ENCODE measurements around the gene PLXND1.
A peak's percentile ranks its signal among the peaks of the same experiment; 100 is the strongest.

The PLXND1 gene

GRCh38 chr3:129555616-129556357 lies 50.7 kb downstream of the PLXND1 start:
- H3K36me3 ChIP-seq (ENCODE audit: insufficient read depth, insufficient read length, low read length), result peaks cover 89% of the 10 kb centered on the region
- no peak for TF ChIP-seq SUZ12 (IDR thresholded peaks at IDR 0.05; ENCODE audit: extremely low read depth, insufficient read depth, insufficient read length)
- no peak for TF ChIP-seq YY1 (IDR thresholded peaks at IDR 0.05; ENCODE audit: insufficient read depth, insufficient read length)
- H3K9me3 ChIP-seq (ENCODE audit: insufficient read depth, low read length), result no peaks in the 10 kb centered on the region
- no peak overlapping the region for H3K4me3 ChIP-seq (ENCODE audit: insufficient read length, low read depth)
- H3K4me1 ChIP-seq (ENCODE audit: insufficient read depth, insufficient read length), result peaks cover 38% of the 10 kb centered on the region
- DNase-seq (ENCODE audit: low read depth, low spot score), result no peak
- no peaks in the 10 kb centered on the region for H3K27me3 ChIP-seq (ENCODE audit: insufficient read depth, insufficient read length)
- no peak overlapping the region for H3K9ac ChIP-seq (ENCODE audit: insufficient read length, low read depth)

- Histone ChIP-seq H3K4me3 (ENCODE audit: insufficient read length, low read depth) (no peak overlapping the region), H3K36me3 (ENCODE audit: insufficient read depth, insufficient read length, low read length) (peaks cover 84% of the 10 kb centered on the region), H3K4me1 (ENCODE audit: insufficient read depth, insufficient read length) (peaks cover 37% of the 10 kb centered on the region), H3K9me3 (ENCODE audit: insufficient read depth, low read length) (no peaks in the 10 kb centered on the region), H3K9ac (ENCODE audit: insufficient read length, low read depth) (no peak overlapping the region), H3K27me3 (ENCODE audit: insufficient read depth, insufficient read length) (no peaks in the 10 kb centered on the region)
- DNase-seq (ENCODE audit: low read depth, low spot score), result no peak
- TF ChIP-seq ZNF274 (IDR thresholded peaks at IDR 0.05; ENCODE audit: low read depth, low read length) (no peak), SUZ12 (IDR thresholded peaks at IDR 0.05; ENCODE audit: extremely low read depth, insufficient read depth, insufficient read length) (no peak), YY1 (IDR thresholded peaks at IDR 0.05; ENCODE audit: insufficient read depth, insufficient read length) (no peak)
Observed at GRCh38 chr3:129555153-129555550, 51.3 kb downstream of the PLXND1 start.

- Histone ChIP-seq H3K4me3 (ENCODE audit: insufficient read length, low read depth) (no peak overlapping the region), H3K27me3 (ENCODE audit: insufficient read depth, insufficient read length) (no peaks in the 10 kb centered on the region), H3K4me1 (ENCODE audit: insufficient read depth, insufficient read length) (peaks cover 32% of the 10 kb centered on the region), H3K9me3 (ENCODE audit: insufficient read depth, low read length) (no peaks in the 10 kb centered on the region), H3K36me3 (ENCODE audit: insufficient read depth, insufficient read length, low read length) (peaks cover 78% of the 10 kb centered on the region), H3K9ac (ENCODE audit: insufficient read length, low read depth) (peak overlapping the region; percentile 0)
- TF ChIP-seq SUZ12 (IDR thresholded peaks at IDR 0.05; ENCODE audit: extremely low read depth, insufficient read depth, insufficient read length), result no peak
- no peak for TF ChIP-seq YY1 (IDR thresholded peaks at IDR 0.05; ENCODE audit: insufficient read depth, insufficient read length)
- TF ChIP-seq ZNF274 (IDR thresholded peaks at IDR 0.05; ENCODE audit: low read depth, low read length), result no peak
- no peak for DNase-seq (ENCODE audit: low read depth, low spot score)
Observed at GRCh38 chr3:129554356-129555152, 51.9 kb downstream of the PLXND1 start.

- Histone ChIP-seq H3K9ac (ENCODE audit: insufficient read length, low read depth) (no peak overlapping the region), H3K36me3 (ENCODE audit: insufficient read depth, insufficient read length, low read length) (peaks cover 70% of the 10 kb centered on the region), H3K4me1 (ENCODE audit: insufficient read depth, insufficient read length) (peaks cover 33% of the 10 kb centered on the region), H3K9me3 (ENCODE audit: insufficient read depth, low read length) (no peaks in the 10 kb centered on the region), H3K4me3 (ENCODE audit: insufficient read length, low read depth) (no peak overlapping the region), H3K27me3 (ENCODE audit: insufficient read depth, insufficient read length) (no peaks in the 10 kb centered on the region)
- TF ChIP-seq YY1 (IDR thresholded peaks at IDR 0.05; ENCODE audit: insufficient read depth, insufficient read length), result no peak
- TF ChIP-seq SUZ12 (IDR thresholded peaks at IDR 0.05; ENCODE audit: extremely low read depth, insufficient read depth, insufficient read length), result no peak
- no peak for TF ChIP-seq ZNF274 (IDR thresholded peaks at IDR 0.05; ENCODE audit: low read depth, low read length)
- DNase-seq (ENCODE audit: low read depth, low spot score), result no peak
Observed at GRCh38 chr3:129553719-129554118, 52.8 kb downstream of the PLXND1 start.

GRCh38 chr3:129553171-129553570 lies 53.3 kb downstream of the PLXND1 start:
- Histone ChIP-seq H3K9me3 (ENCODE audit: insufficient read depth, low read length) (no peaks in the 10 kb centered on the region), H3K9ac (ENCODE audit: insufficient read length, low read depth) (peak overlapping the region; percentile 53), H3K4me3 (ENCODE audit: insufficient read length, low read depth) (no peak overlapping the region), H3K4me1 (ENCODE audit: insufficient read depth, insufficient read length) (peaks cover 28% of the 10 kb centered on the region), H3K36me3 (ENCODE audit: insufficient read depth, insufficient read length, low read length) (peaks cover 65% of the 10 kb centered on the region), H3K27me3 (ENCODE audit: insufficient read depth, insufficient read length) (no peaks in the 10 kb centered on the region)
- DNase-seq (ENCODE audit: low read depth, low spot score), result no peak
- no peak for TF ChIP-seq YY1 (IDR thresholded peaks at IDR 0.05; ENCODE audit: insufficient read depth, insufficient read length)

GRCh38 chr3:129552287-129553050 lies 54.0 kb downstream of the PLXND1 start:
- Histone ChIP-seq H3K9ac (ENCODE audit: insufficient read length, low read depth) (peak overlapping the region; percentile 53), H3K36me3 (ENCODE audit: insufficient read depth, insufficient read length, low read length) (peaks cover 58% of the 10 kb centered on the region), H3K9me3 (ENCODE audit: insufficient read depth, low read length) (no peaks in the 10 kb centered on the region), H3K4me3 (ENCODE audit: insufficient read length, low read depth) (no peak overlapping the region), H3K4me1 (ENCODE audit: insufficient read depth, insufficient read length) (peaks cover 23% of the 10 kb centered on the region), H3K27me3 (ENCODE audit: insufficient read depth, insufficient read length) (no peaks in the 10 kb centered on the region)
- no peak for TF ChIP-seq ZNF274 (IDR thresholded peaks at IDR 0.05; ENCODE audit: low read depth, low read length)
- TF ChIP-seq YY1 (IDR thresholded peaks at IDR 0.05; ENCODE audit: insufficient read depth, insufficient read length), result no peak
- no peak for TF ChIP-seq SUZ12 (IDR thresholded peaks at IDR 0.05; ENCODE audit: extremely low read depth, insufficient read depth, insufficient read length)
- DNase-seq (ENCODE audit: low read depth, low spot score), result no peak

- Histone ChIP-seq H3K4me1 (ENCODE audit: insufficient read depth, insufficient read length) (peaks cover 16% of the 10 kb centered on the region), H3K4me3 (ENCODE audit: insufficient read length, low read depth) (no peak overlapping the region), H3K9ac (ENCODE audit: insufficient read length, low read depth) (no peak overlapping the region), H3K36me3 (ENCODE audit: insufficient read depth, insufficient read length, low read length) (peaks cover 31% of the 10 kb centered on the region), H3K9me3 (ENCODE audit: insufficient read depth, low read length) (no peaks in the 10 kb centered on the region), H3K27me3 (ENCODE audit: insufficient read depth, insufficient read length) (no peaks in the 10 kb centered on the region)
- TF ChIP-seq YY1 (IDR thresholded peaks at IDR 0.05; ENCODE audit: insufficient read depth, insufficient read length) (no peak), SUZ12 (IDR thresholded peaks at IDR 0.05; ENCODE audit: extremely low read depth, insufficient read depth, insufficient read length) (no peak), ZNF274 (IDR thresholded peaks at IDR 0.05; ENCODE audit: low read depth, low read length) (no peak)
- no peak for DNase-seq (ENCODE audit: low read depth, low spot score)
Observed at GRCh38 chr3:129549805-129550204, 56.7 kb downstream of the PLXND1 start.

All from NT2/D1 (cell line).